GM23338 (cell line): ENCODE data around the gene CYTH1. TPM values are rescaled to one million over a fixed set of nuclear protein-coding genes. Genes with fewer than 3 reads are reported as not detected.

Experiments
- CREB1 ChIP-seq: fragments of 250-450 bp; sonication (Bioruptor Pico); IDR thresholded peaks from 2 replicates; pipeline ENCODE4 v1.5.0; 2020; ENCODE audit warnings: low read depth, mild to moderate bottlenecking, moderate library complexity
- EZH2 ChIP-seq: fragments of 200-600 bp; sonication (generic); IDR thresholded peaks from one replicate; pipeline ENCODE4 v1.8.0; 2017; ENCODE audit warnings: antibody characterized with exemption, mild to moderate bottlenecking, low read depth; ENCODE audit not compliant: unreplicated experiment
- EZH2phosphoT487 ChIP-seq: fragments of 200-600 bp; sonication (generic); IDR thresholded peaks from one replicate; pipeline ENCODE4 v1.8.1; 2018; ENCODE audit warnings: antibody characterized with exemption; ENCODE audit not compliant: unreplicated experiment
- NANOG ChIP-seq: IDR thresholded peaks from 2 replicates; pipeline ENCODE4 v1.6.1; 2016; ENCODE audit warnings: antibody characterized with exemption, borderline replicate concordance
- POLR2AphosphoS5 ChIP-seq: IDR thresholded peaks from 2 replicates; pipeline ENCODE4 v1.6.1; 2016; ENCODE audit warnings: antibody characterized with exemption, low read depth
- STAT1 ChIP-seq: IDR thresholded peaks from one replicate; pipeline ENCODE4 v1.6.1; 2016; ENCODE audit warnings: antibody characterized with exemption; ENCODE audit not compliant: unreplicated experiment
- ZNF114 ChIP-seq: fragments of 250-450 bp; sonication (Bioruptor Pico); IDR thresholded peaks from 2 replicates; pipeline ENCODE4 v1.5.0; 2020; ENCODE audit warnings: mild to moderate bottlenecking, moderate library complexity
- ZNF331 ChIP-seq: fragments of 250-450 bp; sonication (Bioruptor Pico); IDR thresholded peaks from 2 replicates; pipeline ENCODE4 v1.5.0; 2020; ENCODE audit warnings: low read depth, mild to moderate bottlenecking, moderate library complexity
- polyA plus RNA-seq: library from polyadenylated mRNA; unstranded; fragments of >200 nt; fragmentation: Nextera tagmentation; extraction: Ambion mirVana; gene quantifications from 2 replicates; pipeline ENCODE4 v1.2.1, GENCODE V29; 2016
- total RNA-seq: library from RNA; depleted of rRNA; stranded (reverse); fragments of >200 nt; shearing (Covaris generic); gene quantifications from 2 replicates; pipeline ENCODE4 v1.2.3, GENCODE V29; 2014
- TF ChIP-seq, protein P1 (sequence below): fragments of 250-450 bp; sonication (Bioruptor Pico); IDR thresholded peaks from 2 replicates; pipeline ENCODE4 v1.5.0; 2020; ENCODE audit warnings: mild to moderate bottlenecking, moderate library complexity
- TF ChIP-seq, protein P2 (sequence below), 2 experiments: fragments of 200-600 bp in 1 of 2; sonication (generic) in 1 of 2; conservative IDR thresholded peaks; 2 replicates each; pipeline versions ENCODE4 v1.5.1 to v1.6.1; 2016 to 2017; ENCODE audit warnings: antibody characterized with exemption in 2 of 2, low read depth in 2 of 2, mild to moderate bottlenecking in 2 of 2, moderate library complexity in 1 of 2
- TF ChIP-seq, protein P3 (sequence below): IDR thresholded peaks from 2 replicates; pipeline ENCODE4 v1.6.1; 2016; ENCODE audit warnings: antibody characterized with exemption

The CYTH1 gene
- total and polyA plus RNA-seq, 2 experiments from 2014 or later: 13.8 to 14.5 TPM

DNA sequence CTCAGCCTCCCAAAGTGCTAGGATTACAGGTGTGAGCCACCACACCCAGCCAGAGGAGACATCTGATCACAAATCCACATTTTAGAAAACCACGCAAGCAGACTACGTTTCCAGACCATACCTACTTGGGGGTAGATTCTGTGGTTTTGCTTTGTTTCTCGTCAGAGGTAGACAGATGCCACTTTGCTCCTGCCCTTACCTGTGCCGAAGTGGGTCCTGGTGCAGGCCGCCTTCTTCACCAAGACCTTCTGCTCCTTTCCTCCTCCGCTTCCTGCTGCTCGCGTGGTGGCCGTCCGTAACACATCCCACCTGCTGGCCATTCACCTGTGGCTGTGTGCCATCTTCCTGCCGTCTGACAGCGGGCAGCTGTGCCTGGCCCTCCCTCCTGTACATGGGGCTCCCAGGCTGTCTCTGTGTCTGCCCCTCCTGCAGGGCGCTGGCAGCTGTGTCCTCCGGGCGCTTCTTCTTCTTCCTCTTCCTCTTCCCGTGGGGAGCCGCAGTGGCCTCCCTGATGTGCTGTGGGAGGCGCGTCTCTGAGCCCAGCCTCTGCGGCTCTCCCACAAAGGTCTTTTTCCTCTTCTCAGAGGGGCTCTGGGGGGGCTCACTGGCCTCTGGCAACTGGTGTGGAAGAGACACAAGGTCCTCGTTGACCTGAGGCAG, 21.2 kb upstream of the CYTH1 start (continued):
- TF ChIP-seq, protein P1, sequence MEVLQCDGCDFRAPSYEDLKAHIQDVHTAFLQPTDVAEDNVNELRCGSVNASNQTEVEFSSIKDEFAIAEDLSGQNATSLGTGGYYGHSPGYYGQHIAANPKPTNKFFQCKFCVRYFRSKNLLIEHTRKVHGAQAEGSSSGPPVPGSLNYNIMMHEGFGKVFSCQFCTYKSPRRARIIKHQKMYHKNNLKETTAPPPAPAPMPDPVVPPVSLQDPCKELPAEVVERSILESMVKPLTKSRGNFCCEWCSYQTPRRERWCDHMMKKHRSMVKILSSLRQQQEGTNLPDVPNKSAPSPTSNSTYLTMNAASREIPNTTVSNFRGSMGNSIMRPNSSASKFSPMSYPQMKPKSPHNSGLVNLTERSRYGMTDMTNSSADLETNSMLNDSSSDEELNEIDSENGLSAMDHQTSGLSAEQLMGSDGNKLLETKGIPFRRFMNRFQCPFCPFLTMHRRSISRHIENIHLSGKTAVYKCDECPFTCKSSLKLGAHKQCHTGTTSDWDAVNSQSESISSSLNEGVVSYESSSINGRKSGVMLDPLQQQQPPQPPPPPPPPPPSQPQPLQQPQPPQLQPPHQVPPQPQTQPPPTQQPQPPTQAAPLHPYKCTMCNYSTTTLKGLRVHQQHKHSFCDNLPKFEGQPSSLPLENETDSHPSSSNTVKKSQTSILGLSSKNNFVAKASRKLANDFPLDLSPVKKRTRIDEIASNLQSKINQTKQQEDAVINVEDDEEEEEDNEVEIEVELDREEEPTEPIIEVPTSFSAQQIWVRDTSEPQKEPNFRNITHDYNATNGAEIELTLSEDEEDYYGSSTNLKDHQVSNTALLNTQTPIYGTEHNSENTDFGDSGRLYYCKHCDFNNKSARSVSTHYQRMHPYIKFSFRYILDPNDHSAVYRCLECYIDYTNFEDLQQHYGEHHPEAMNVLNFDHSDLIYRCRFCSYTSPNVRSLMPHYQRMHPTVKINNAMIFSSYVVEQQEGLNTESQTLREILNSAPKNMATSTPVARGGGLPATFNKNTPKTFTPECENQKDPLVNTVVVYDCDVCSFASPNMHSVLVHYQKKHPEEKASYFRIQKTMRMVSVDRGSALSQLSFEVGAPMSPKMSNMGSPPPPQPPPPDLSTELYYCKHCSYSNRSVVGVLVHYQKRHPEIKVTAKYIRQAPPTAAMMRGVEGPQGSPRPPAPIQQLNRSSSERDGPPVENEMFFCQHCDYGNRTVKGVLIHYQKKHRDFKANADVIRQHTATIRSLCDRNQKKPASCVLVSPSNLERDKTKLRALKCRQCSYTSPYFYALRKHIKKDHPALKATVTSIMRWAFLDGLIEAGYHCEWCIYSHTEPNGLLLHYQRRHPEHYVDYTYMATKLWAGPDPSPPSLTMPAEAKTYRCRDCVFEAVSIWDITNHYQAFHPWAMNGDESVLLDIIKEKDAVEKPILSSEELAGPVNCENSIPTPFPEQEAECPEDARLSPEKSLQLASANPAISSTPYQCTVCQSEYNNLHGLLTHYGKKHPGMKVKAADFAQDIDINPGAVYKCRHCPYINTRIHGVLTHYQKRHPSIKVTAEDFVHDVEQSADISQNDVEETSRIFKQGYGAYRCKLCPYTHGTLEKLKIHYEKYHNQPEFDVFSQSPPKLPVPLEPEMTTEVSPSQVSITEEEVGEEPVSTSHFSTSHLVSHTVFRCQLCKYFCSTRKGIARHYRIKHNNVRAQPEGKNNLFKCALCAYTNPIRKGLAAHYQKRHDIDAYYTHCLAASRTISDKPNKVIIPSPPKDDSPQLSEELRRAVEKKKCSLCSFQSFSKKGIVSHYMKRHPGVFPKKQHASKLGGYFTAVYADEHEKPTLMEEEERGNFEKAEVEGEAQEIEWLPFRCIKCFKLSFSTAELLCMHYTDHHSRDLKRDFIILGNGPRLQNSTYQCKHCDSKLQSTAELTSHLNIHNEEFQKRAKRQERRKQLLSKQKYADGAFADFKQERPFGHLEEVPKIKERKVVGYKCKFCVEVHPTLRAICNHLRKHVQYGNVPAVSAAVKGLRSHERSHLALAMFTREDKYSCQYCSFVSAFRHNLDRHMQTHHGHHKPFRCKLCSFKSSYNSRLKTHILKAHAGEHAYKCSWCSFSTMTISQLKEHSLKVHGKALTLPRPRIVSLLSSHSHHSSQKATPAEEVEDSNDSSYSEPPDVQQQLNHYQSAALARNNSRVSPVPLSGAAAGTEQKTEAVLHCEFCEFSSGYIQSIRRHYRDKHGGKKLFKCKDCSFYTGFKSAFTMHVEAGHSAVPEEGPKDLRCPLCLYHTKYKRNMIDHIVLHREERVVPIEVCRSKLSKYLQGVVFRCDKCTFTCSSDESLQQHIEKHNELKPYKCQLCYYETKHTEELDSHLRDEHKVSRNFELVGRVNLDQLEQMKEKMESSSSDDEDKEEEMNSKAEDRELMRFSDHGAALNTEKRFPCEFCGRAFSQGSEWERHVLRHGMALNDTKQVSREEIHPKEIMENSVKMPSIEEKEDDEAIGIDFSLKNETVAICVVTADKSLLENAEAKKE: no peak
- TF ChIP-seq, protein P2, sequence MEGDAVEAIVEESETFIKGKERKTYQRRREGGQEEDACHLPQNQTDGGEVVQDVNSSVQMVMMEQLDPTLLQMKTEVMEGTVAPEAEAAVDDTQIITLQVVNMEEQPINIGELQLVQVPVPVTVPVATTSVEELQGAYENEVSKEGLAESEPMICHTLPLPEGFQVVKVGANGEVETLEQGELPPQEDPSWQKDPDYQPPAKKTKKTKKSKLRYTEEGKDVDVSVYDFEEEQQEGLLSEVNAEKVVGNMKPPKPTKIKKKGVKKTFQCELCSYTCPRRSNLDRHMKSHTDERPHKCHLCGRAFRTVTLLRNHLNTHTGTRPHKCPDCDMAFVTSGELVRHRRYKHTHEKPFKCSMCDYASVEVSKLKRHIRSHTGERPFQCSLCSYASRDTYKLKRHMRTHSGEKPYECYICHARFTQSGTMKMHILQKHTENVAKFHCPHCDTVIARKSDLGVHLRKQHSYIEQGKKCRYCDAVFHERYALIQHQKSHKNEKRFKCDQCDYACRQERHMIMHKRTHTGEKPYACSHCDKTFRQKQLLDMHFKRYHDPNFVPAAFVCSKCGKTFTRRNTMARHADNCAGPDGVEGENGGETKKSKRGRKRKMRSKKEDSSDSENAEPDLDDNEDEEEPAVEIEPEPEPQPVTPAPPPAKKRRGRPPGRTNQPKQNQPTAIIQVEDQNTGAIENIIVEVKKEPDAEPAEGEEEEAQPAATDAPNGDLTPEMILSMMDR (conservative IDR thresholded peaks at IDR 0.05; ENCODE audit: low read depth in 2 of 2): no peak
- TF ChIP-seq ZNF331 (CRISPR knock-in tag): no peak
- TF ChIP-seq NANOG: no peak
- TF ChIP-seq, protein P3, sequence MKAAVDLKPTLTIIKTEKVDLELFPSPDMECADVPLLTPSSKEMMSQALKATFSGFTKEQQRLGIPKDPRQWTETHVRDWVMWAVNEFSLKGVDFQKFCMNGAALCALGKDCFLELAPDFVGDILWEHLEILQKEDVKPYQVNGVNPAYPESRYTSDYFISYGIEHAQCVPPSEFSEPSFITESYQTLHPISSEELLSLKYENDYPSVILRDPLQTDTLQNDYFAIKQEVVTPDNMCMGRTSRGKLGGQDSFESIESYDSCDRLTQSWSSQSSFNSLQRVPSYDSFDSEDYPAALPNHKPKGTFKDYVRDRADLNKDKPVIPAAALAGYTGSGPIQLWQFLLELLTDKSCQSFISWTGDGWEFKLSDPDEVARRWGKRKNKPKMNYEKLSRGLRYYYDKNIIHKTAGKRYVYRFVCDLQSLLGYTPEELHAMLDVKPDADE: no peak
- no peak for TF ChIP-seq CREB1 (CRISPR knock-in tag)
- no peak for TF ChIP-seq EZH2
- TF ChIP-seq EZH2phosphoT487: no peak
- TF ChIP-seq STAT1: no peak
- TF ChIP-seq ZNF114 (CRISPR knock-in tag): no peak
- no peak for TF ChIP-seq POLR2AphosphoS5
